NCI-H2196 (cell line): Measurements from ENCODE around the gene BMERB1.

Source experiments
- DNase-seq: peaks from one replicate; lab custom pipeline; 2025; ENCODE audit not compliant: unreplicated experiment; lab: John Stamatoyannopoulos, UW

Gene BMERB1

GRCh38 chr16:15493466-15494180 is 59.2 kb downstream of the BMERB1 start:
- DNase-seq, result no peak

DNA sequence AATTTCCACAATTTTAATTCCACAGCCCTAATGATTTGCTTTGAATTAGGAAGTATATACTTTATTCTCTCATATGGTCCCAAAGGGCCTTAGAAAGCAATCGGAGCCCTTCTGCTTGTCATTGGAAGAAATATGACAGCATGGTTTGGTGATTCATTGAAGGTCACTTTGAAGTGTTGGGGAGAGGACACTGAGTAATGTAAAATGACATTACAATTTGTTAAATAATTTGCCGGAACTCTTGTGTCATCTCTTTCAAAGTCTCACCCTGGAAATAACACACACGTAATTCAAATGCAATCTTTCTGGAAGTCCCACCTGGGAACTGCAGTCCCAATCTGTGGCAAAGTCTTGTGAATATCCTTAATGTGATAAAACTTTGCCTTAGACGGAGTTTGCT is 59.8 kb downstream of the BMERB1 start:
- DNase-seq, result no peak

- no peak for DNase-seq
Measured at GRCh38 chr16:15495898-15496297, 61.5 kb downstream of the BMERB1 start.

DNA sequence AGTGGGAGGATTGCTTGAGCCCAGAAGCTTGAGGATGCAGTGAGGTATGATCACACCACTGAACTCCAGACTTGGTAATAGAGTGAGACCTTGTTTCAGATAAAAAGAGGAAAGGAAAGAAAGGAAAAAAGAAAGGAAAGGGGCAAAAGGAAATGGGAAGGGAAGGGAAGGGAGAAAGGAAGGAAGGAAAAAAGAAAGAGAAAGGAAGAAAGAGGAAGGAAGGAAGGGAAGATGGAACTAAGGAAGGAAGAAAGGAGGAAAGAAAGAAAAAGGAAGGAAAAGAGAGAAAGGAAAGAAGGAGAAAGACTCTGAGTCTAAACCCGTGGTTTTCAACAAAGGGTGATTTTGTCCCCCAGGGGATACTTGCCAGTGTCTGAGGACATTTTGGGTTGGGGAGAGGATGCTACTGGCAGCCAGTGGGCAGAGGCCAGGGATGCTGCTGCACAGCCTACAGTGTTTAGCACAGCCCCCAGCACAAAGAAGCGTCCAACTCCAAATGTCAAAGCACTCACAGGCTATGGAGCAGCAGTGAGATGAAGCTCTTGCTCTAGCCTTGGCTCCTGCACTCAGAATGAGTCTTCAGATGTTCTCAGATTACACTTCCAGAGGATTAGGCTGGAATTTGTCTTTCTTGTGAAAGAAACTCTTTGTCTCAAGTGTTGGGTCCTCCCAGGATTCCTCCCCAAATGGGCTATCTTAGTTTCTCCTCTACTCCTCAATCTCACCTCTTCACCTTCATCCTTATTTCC is 64.2 kb downstream of the BMERB1 start:
- DNase-seq, result no peak

DNA sequence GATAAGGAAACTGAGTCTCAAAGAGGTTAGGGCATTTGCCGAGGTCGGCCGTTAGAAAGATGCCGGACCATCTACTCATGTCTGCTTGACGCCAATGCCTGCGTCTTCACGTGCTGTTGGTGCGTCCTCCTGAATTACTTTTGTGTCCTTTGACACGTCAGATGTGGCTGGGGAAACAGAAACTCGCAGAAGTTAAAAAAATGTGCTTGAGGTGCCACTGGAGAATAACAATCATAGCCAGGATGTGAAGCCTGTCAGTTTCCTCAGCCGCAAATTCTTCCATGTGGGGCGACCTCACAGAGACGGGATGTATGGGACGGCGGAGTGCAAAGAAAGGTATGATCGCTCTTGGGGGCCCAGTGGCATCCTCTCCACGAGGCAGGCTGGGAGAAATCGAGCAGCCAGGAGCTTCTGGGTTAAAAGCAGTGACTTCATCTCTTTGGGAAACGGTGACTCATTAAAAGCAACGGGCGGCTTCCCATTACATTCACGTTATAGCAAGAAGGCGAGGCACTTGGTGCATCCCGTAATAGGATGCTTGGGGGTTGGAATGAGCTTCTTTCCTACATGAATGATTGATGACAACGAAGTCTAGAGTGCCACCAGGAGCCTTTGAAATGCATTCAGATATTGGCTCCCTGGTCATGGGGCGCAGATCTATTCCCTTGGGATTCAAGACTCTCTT is 67.8 kb downstream of the BMERB1 start:
- DNase-seq, result no peak

- no peak for DNase-seq
Measured at GRCh38 chr16:15506441-15506840, 72.1 kb downstream of the BMERB1 start.

DNA sequence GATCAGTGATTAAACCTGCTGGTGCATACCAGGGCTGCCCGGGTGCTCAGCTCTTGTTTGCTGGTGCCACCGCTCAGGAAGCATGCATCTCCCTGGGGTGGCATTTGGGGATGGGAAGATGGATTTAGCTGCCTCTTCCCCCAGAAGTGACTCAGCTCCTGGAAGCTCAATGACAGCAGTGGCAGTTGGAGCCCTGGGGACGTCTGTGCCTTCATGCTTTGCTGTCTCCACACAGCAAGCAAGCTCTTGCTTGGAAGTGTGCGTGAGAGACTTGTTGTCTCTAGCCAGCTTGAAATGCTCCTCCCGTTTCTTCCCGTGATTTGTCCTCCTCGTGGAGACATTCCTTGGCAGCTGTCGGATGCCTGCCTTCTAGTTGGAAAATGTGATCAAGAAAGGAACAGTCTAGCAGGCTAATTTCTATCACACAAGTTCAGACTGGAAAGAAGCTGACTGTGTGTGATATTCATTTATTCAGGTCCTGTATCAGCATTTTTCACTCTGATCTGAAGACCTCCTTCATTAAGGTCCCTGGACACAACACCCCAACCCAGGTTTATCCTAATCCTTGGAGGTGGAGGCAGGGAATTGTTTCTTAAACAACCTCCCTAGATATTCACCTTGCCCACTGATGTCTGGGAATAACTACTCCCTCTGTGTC is 73.0 kb downstream of the BMERB1 start:
- no peak for DNase-seq

- no peak for DNase-seq
Measured at GRCh38 chr16:15507959-15508627, 73.7 kb downstream of the BMERB1 start.

GRCh38 chr16:15509051-15509592 is 74.7 kb downstream of the BMERB1 start:
- no peak for DNase-seq

- no peak for DNase-seq
Measured at GRCh38 chr16:15509593-15510535, 75.5 kb downstream of the BMERB1 start.

- no peak for DNase-seq
Measured at GRCh38 chr16:15510992-15511391, 76.6 kb downstream of the BMERB1 start.

DNA sequence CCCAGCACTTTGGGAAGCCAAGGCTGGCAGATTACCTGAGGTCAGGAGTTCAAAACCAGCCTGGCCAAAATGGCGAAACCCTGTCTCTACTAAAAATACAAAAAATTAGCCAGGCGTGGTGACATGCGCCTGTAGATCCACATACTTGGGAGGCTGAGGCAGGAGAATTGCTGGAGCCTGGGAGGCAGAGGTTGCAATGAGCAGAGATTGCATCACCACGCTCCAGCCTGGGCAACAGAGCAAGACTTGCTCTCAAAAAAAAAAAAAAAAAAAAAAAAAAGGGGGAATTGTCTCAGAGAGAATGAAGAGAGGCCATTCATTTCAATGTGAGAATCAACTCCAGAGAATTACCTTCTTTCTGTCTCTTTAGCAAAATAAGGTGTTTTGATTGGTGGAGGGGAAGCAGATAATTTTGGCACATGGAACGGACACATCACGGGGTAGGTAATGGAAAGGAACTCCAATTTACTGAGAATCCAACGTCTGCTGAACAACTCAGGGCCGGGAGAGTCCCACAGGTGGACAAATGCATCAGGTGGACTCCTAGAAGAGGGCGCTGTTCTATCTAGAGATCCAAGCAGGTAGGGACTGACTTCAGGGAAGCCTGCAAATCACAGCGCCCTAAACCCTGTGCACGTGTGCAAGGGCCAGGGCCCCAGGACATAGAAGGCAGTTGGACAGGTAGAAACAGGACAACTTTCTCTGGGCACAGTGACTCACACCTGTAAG is 77.5 kb downstream of the BMERB1 start:
- no peak for DNase-seq

GRCh38 chr16:15513156-15513555 is 78.8 kb downstream of the BMERB1 start:
- no peak for DNase-seq

GRCh38 chr16:15515992-15516391 is 81.6 kb downstream of the BMERB1 start:
- no peak for DNase-seq

- DNase-seq, result no peak
Measured at GRCh38 chr16:15516609-15517008, 82.2 kb downstream of the BMERB1 start.

DNA sequence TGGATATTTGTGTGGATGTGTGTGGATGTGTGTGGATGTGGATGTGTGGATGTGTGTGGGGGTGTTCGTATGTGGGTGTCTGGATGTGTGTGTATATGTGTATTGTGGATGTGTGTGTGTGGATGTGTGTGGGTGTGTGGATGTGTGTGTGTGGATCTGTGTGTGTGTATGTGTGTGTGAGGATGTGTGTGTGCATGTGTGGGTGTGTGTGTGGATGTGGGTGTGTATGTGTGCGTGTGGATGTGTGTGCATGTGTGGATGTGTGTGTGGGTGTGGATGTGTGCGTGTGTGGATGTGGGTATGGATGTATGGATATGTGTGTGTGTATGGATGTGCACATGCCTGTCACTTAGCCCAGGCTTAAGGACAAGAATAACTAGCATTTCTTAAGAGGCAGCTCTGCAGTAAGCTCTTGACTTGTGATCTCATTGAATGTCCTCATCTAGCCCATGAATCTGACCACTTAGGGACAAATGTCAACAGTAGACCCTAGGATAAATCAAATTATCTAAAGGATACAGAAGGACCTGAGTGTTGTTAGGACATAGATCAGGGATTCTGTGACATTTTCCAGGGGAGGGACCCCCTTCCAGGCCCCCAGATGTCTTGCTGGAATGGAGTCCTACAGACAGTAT is 83.5 kb downstream of the BMERB1 start:
- DNase-seq, result no peak

- no peak for DNase-seq
Measured at GRCh38 chr16:15518381-15519351, 84.3 kb downstream of the BMERB1 start.
